Memory B cell (primary cell): ENCODE measurements around the gene CPAMD8.

Source experiments
- ATAC-seq: fragments of 150-1000 bp; cut with Tn5 transposase; 2 replicates; pipeline ENCODE4 v1.10.0; 2021; ENCODE audit warnings: low read depth, mild to moderate bottlenecking, moderate library complexity
- DNase-seq, 2 donors: peaks; one replicate each; pipeline ENCODE4 v3.0.0; 2022; ENCODE audit warnings: low spot score in 2 of 2
- H3K27ac Mint-ChIP-seq: one replicate; pipeline ENCODE4 v1.8.0; 2022; ENCODE audit warnings: mild to moderate bottlenecking, moderate library complexity, mixed read lengths
- H3K27me3 Mint-ChIP-seq: one replicate; pipeline ENCODE4 v1.8.0; 2022; ENCODE audit warnings: mixed read lengths
- H3K36me3 Mint-ChIP-seq: one replicate; pipeline ENCODE4 v1.8.0; 2022; ENCODE audit warnings: mild to moderate bottlenecking, mixed read lengths
- H3K4me1 Mint-ChIP-seq: one replicate; pipeline ENCODE4 v1.8.0; 2022; ENCODE audit warnings: mixed read lengths
- H3K4me3 Mint-ChIP-seq: one replicate; pipeline ENCODE4 v1.8.0; 2022; ENCODE audit warnings: mild to moderate bottlenecking, moderate library complexity, mixed read lengths
- H3K9me3 Mint-ChIP-seq: one replicate; pipeline ENCODE4 v1.8.0; 2022; ENCODE audit warnings: mixed read lengths

The CPAMD8 gene

GRCh38 chr19:16922592-16922934 lies 104.0 kb downstream of the CPAMD8 start:
- peaks cover 33% of the 10 kb centered on the region for H3K27me3 Mint-ChIP-seq
- peaks cover 11% of the 10 kb centered on the region for H3K9me3 Mint-ChIP-seq
- DNase-seq (no peak), ATAC-seq (no peak)
- no peak overlapping the region for H3K27ac Mint-ChIP-seq
- no peaks in the 10 kb centered on the region for H3K4me1 Mint-ChIP-seq
- peaks cover 8% of the 10 kb centered on the region for H3K36me3 Mint-ChIP-seq
- H3K4me3 Mint-ChIP-seq = no peak overlapping the region

GRCh38 chr19:16921766-16922591 lies 104.6 kb downstream of the CPAMD8 start:
- no peak for ATAC-seq
- H3K36me3 Mint-ChIP-seq = peaks cover 5% of the 10 kb centered on the region
- peaks cover 11% of the 10 kb centered on the region for H3K9me3 Mint-ChIP-seq
- peaks cover 31% of the 10 kb centered on the region for H3K27me3 Mint-ChIP-seq
- DNase-seq = no peak
- H3K4me3 Mint-ChIP-seq = no peak overlapping the region
- H3K27ac Mint-ChIP-seq = no peak overlapping the region
- H3K4me1 Mint-ChIP-seq = no peaks in the 10 kb centered on the region

GRCh38 chr19:16920816-16921529 lies 105.6 kb downstream of the CPAMD8 start:
- Mint-ChIP-seq H3K27ac (no peak overlapping the region), H3K9me3 (peaks cover 7% of the 10 kb centered on the region), H3K4me1 (no peaks in the 10 kb centered on the region), H3K36me3 (no peaks in the 10 kb centered on the region), H3K4me3 (no peak overlapping the region), H3K27me3 (peaks cover 26% of the 10 kb centered on the region)
- no peak for ATAC-seq
- DNase-seq = no peak

GRCh38 chr19:16919496-16919895 lies 107.1 kb downstream of the CPAMD8 start:
- Mint-ChIP-seq H3K36me3 (peaks cover 3% of the 10 kb centered on the region), H3K4me3 (no peak overlapping the region), H3K27ac (no peak overlapping the region), H3K4me1 (no peaks in the 10 kb centered on the region), H3K27me3 (peaks cover 24% of the 10 kb centered on the region), H3K9me3 (peaks cover 4% of the 10 kb centered on the region)
- ATAC-seq = no peak
- no peak for DNase-seq

GRCh38 chr19:16917401-16917800 lies 109.2 kb downstream of the CPAMD8 start:
- peaks cover 16% of the 10 kb centered on the region for H3K27me3 Mint-ChIP-seq
- ATAC-seq = no peak
- no peak overlapping the region for H3K27ac Mint-ChIP-seq

DNA sequence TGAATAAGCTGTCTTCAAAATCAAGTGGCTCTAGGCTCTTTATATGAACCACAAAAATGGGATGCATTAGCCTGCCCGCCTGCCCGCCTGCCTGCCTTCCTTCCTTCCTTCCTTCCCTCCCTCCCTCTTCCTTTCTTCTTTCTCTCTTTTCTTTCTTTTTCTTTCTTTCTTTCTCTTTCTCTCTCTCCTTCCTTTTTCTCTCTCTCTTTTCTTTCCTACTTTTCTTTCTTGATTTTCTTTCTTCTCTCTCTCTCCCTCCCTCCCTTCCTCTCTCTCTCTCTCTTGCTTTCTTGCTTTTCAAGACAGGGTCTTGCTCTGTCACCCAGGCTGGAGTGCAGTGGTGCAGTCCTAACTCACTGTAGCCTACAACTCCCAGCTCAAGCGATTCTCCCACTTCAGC lies 110.9 kb downstream of the CPAMD8 start:
- Mint-ChIP-seq H3K36me3 (peaks cover 3% of the 10 kb centered on the region), H3K27me3 (peaks cover 12% of the 10 kb centered on the region), H3K27ac (no peak overlapping the region), H3K4me1 (no peaks in the 10 kb centered on the region), H3K9me3 (peaks cover 12% of the 10 kb centered on the region), H3K4me3 (no peak overlapping the region)
- ATAC-seq = no peak
- DNase-seq = no peak

More at GRCh38 chr19:16917401-16917800, 109.2 kb downstream of the CPAMD8 start:
- H3K4me1 Mint-ChIP-seq = no peaks in the 10 kb centered on the region
- no peak overlapping the region for H3K4me3 Mint-ChIP-seq
- peaks cover 3% of the 10 kb centered on the region for H3K36me3 Mint-ChIP-seq
- H3K9me3 Mint-ChIP-seq = peaks cover 10% of the 10 kb centered on the region
- no peak for DNase-seq

DNA sequence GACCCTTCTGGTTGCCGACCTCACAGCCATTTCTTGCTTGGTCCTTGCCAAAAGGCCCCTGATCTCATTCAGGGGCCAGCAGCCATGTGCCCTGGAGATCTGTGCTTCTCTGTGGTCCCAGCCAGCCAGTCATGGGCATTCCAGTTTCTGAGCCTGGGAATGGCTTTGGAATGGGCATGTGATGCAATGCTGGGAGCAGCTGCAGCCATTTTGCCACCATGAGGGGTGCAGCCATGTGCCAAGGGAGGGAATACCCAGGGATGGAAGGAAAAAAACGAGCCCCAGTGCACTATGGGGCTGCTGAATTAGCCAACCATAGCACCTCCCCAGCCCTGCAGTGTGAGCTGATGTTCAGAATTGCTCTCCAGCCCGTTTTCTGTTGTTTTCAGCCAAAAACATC lies 111.5 kb downstream of the CPAMD8 start:
- no peak overlapping the region for H3K27ac Mint-ChIP-seq
- H3K9me3 Mint-ChIP-seq = peaks cover 12% of the 10 kb centered on the region
- H3K4me3 Mint-ChIP-seq = no peak overlapping the region
- H3K36me3 Mint-ChIP-seq = peaks cover 3% of the 10 kb centered on the region
- ATAC-seq (no peak), DNase-seq (no peak)
- H3K4me1 Mint-ChIP-seq = no peaks in the 10 kb centered on the region
- H3K27me3 Mint-ChIP-seq = peaks cover 14% of the 10 kb centered on the region

DNA sequence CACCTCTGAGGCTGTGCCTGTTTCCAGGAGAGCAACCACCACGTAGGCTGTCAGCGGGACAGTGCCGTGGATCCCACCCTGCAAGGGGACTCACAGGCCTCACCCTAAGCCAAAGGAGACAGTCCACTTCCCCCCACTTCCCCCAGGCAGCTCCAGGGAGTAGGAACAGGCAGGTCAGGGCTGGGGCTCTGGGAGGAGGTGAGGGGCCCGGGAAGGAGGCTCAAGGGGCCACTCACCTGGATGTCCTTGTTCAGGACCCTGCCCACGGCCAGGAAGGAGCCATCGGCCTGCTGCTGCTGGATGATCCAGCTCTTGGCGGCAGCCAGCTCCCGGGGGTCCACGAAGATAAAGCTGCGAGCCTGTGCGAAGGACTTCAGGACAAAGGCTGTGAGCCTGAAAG lies 112.2 kb downstream of the CPAMD8 start:
- no peaks in the 10 kb centered on the region for H3K4me1 Mint-ChIP-seq
- ATAC-seq (no peak), DNase-seq (no peak)
- no peak overlapping the region for H3K4me3 Mint-ChIP-seq
- H3K27me3 Mint-ChIP-seq = peaks cover 9% of the 10 kb centered on the region
- peaks cover 3% of the 10 kb centered on the region for H3K36me3 Mint-ChIP-seq
- no peak overlapping the region for H3K27ac Mint-ChIP-seq
- peaks cover 11% of the 10 kb centered on the region for H3K9me3 Mint-ChIP-seq

DNA sequence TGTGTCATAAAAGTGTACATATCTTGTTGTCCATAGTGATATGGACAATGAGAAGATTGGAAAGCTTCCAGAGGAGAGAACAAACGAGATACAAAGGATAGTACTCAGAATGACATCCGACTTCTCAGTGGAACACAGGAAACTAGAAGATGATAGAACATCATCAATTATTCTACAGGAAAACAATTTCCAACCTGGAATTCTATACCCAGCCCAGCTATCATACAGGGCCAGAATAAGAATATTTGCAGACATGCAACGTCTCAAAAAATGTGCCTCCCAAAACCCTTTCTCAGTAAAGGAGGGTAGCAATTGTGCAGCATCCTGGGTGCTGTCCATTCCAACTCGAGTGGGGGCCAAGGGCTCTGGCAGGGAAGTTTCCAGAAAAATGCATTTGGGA lies 113.8 kb downstream of the CPAMD8 start:
- ATAC-seq = no peak
- Mint-ChIP-seq H3K27ac (no peak overlapping the region), H3K4me1 (no peaks in the 10 kb centered on the region), H3K4me3 (no peak overlapping the region), H3K36me3 (peaks cover 3% of the 10 kb centered on the region), H3K27me3 (peaks cover 5% of the 10 kb centered on the region), H3K9me3 (peaks cover 11% of the 10 kb centered on the region)
- no peak for DNase-seq

- ATAC-seq (no peak), DNase-seq (no peak)
- H3K4me3 Mint-ChIP-seq = no peak overlapping the region
- H3K27me3 Mint-ChIP-seq = peaks cover 5% of the 10 kb centered on the region
- peaks cover 3% of the 10 kb centered on the region for H3K36me3 Mint-ChIP-seq
- peaks cover 11% of the 10 kb centered on the region for H3K9me3 Mint-ChIP-seq
- H3K4me1 Mint-ChIP-seq = no peaks in the 10 kb centered on the region
- no peak overlapping the region for H3K27ac Mint-ChIP-seq
These were observed 115.6 kb downstream of the CPAMD8 start for GRCh38 chr19:16911046-16911445.

DNA sequence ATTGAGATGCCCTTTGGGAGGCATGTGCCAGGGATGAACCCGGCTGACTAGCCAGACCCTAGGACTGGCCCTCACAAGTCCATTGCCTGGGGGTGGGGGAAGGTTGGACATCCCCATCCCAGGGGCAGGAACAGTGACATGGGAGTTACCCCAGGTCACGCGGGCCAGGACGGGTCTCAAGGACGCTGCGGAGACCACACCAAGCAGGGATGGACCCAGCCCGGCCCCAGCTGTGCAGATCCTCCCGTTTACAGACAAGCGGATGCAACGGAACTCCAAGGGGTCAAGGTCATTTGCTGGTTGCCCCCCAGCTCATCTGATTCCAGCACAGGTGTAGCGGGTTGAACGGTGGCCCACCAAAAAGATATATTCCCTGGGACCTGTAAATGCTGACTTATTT lies 117.9 kb downstream of the CPAMD8 start:
- no peak for ATAC-seq
- DNase-seq = no peak
- Mint-ChIP-seq H3K4me1 (no peaks in the 10 kb centered on the region), H3K27ac (no peak overlapping the region), H3K9me3 (peaks cover 8% of the 10 kb centered on the region), H3K27me3 (peaks cover 2% of the 10 kb centered on the region), H3K4me3 (no peak overlapping the region), H3K36me3 (no peaks in the 10 kb centered on the region)

GRCh38 chr19:16904599-16904998 lies 122.0 kb downstream of the CPAMD8 start:
- DNase-seq = no peak
- H3K36me3 Mint-ChIP-seq = no peaks in the 10 kb centered on the region
- no peaks in the 10 kb centered on the region for H3K9me3 Mint-ChIP-seq
- H3K27ac Mint-ChIP-seq = no peak overlapping the region
- H3K4me1 Mint-ChIP-seq = peaks cover 3% of the 10 kb centered on the region
- H3K4me3 Mint-ChIP-seq = no peak overlapping the region
- ATAC-seq = no peak
- no peaks in the 10 kb centered on the region for H3K27me3 Mint-ChIP-seq

- Mint-ChIP-seq H3K4me1 (peaks cover 11% of the 10 kb centered on the region), H3K27me3 (no peaks in the 10 kb centered on the region), H3K9me3 (no peaks in the 10 kb centered on the region), H3K27ac (no peak overlapping the region), H3K4me3 (no peak overlapping the region), H3K36me3 (no peaks in the 10 kb centered on the region)
- no peak for DNase-seq
- no peak for ATAC-seq
These were observed 123.3 kb downstream of the CPAMD8 start for GRCh38 chr19:16903347-16903746.

DNA sequence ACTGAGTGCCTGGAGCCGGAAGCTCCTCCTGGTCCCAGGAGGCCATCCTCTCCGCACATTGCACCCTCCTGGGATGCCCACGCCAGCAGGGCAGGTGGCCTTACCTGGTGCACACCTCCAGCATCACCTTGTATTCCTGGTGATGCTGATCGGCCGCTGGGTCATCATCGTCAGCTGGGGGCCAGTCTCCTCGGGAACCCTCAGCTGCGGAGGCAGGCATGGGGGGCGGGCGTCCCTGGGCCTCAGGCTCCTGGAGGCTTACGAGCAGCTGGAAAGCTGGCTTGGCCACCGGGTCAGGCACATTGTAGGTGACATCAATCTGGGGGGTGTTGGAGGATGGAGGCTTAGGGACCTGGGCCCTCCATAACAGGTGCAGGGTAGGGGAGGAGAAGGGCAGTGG lies 124.1 kb downstream of the CPAMD8 start:
- no peak for ATAC-seq
- Mint-ChIP-seq H3K4me3 (no peak overlapping the region), H3K9me3 (no peaks in the 10 kb centered on the region), H3K4me1 (peaks cover 12% of the 10 kb centered on the region), H3K27ac (no peak overlapping the region), H3K27me3 (no peaks in the 10 kb centered on the region), H3K36me3 (no peaks in the 10 kb centered on the region)
- DNase-seq = no peak
